HuH-7 (cell line): Measurements from ENCODE around the gene TCOF1.

ENCODE experiments used
- DNase-seq: peaks from one replicate; pipeline ENCODE4 v3.0.0; 2011; ENCODE audit warnings: low spot score

TCOF1 gene

GRCh38 chr5:150431048-150431447 lies 73.6 kb downstream of the TCOF1 start:
- no peak for DNase-seq

- DNase-seq: no peak
Measured at GRCh38 chr5:150431574-150431973, 74.1 kb downstream of the TCOF1 start.

GRCh38 chr5:150434464-150434863 lies 77.0 kb downstream of the TCOF1 start:
- DNase-seq: no peak

- peak; percentile 76 for DNase-seq
Measured at GRCh38 chr5:150436141-150436680, 78.7 kb downstream of the TCOF1 start.

- peak; percentile 65 for DNase-seq
Measured at GRCh38 chr5:150438873-150439546, 81.5 kb downstream of the TCOF1 start.

GRCh38 chr5:150440948-150441812 lies 83.7 kb downstream of the TCOF1 start:
- no peak for DNase-seq

GRCh38 chr5:150441813-150442698 lies 84.6 kb downstream of the TCOF1 start:
- no peak for DNase-seq

GRCh38 chr5:150442699-150443080 lies 85.2 kb downstream of the TCOF1 start:
- no peak for DNase-seq

GRCh38 chr5:150443242-150444075 lies 86.0 kb downstream of the TCOF1 start:
- no peak for DNase-seq

GRCh38 chr5:150444770-150445169 lies 87.3 kb downstream of the TCOF1 start:
- DNase-seq: no peak

GRCh38 chr5:150446088-150446487 lies 88.6 kb downstream of the TCOF1 start:
- no peak for DNase-seq

GRCh38 chr5:150446583-150446982 lies 89.1 kb downstream of the TCOF1 start:
- no peak for DNase-seq

- no peak for DNase-seq
Measured at GRCh38 chr5:150447188-150447587, 89.7 kb downstream of the TCOF1 start.

GRCh38 chr5:150448334-150448733 lies 90.8 kb downstream of the TCOF1 start:
- no peak for DNase-seq

- DNase-seq: no peak
Measured at GRCh38 chr5:150448952-150449516, 91.5 kb downstream of the TCOF1 start.
